Measurements from ENCODE around the gene TMEM72.

TMEM72 gene

GRCh38 chr10:44969854-44970253 is 58.7 kb downstream of the TMEM72 start:
- no peak for DNase-seq

- DNase-seq: no peak
These were observed 59.8 kb downstream of the TMEM72 start for GRCh38 chr10:44970812-44971395.

- DNase-seq: no peak
These were observed 60.3 kb downstream of the TMEM72 start for GRCh38 chr10:44971434-44971833.

DNA sequence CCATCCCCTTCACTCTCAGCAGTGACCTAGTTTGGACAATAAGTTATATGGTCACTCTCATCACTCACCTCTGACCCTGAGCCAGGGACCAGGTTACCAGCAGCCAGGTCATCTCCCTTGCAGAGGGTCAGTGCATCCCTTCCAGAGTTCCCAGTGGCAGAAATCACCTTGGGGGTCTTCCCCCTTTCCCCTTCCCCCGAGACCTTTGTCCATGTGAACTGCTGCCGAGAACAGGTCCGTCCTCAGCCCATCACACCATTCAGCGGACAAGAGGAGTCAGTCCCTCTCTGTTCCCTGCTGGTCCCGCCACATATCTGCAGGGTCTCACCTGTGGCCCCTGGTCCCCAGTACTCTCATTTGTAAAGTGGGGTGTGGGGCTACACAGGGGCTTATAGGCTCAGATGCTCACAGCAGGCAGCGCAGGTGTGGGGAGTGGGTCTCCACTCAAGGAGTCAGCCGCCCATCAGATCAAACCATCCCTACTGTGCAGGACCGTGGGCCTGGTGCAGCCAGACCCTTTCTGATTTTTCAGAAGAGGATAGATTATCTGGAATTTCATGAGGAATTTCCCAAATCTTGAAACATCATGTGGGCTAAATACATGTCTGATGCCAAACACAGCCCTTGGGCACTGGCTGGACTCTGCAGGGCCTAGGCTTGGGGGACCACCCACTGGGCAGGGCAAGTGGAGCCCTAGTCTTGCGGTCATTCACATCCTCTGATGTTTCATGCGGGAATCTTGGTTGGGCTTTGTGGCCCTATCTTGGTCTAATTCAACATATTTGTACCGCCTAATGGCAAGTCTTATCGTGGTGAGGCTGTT is 61.0 kb downstream of the TMEM72 start:
- DNase-seq: no peak

GRCh38 chr10:44972874-44973306 is 61.8 kb downstream of the TMEM72 start:
- no peak for DNase-seq

DNA sequence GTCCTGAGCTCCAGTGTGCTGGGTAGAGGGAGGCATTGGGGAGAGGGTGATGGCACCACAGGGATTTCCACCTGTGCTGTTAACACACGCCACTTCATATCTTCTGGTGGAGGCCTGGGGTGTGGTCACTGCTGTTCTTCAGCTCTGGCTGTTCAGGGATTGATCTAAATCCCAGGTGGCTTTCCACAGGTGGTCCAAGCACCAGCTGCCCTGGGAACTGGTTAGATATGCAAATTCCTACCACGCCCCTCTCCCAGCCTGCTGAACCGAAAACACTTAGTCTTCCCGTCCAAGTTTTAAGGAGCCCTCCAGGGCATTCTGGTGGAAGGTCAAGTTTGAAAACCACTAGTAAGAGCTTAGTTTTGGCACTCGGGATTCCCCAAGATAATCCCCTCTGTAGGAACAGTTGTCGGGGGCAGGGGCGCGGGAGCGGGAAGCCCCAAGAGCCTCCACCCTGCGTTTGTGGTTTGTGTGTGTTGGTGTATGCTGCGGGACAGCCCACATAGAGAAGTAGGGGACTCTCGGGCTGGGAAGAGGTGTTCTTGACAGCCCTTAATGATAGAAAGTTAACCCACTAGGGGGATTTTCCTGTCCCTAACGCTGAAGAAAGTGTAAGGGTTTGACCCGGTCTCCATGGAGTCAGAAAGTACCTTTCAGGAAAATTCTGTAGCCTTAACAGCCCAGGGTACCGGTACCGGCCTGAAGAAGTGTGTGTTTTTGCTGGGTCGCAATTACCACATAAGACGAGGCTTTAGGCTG is 62.4 kb downstream of the TMEM72 start:
- DNase-seq: no peak

- no peak for DNase-seq
These were observed 63.0 kb downstream of the TMEM72 start for GRCh38 chr10:44974082-44974627.

DNA sequence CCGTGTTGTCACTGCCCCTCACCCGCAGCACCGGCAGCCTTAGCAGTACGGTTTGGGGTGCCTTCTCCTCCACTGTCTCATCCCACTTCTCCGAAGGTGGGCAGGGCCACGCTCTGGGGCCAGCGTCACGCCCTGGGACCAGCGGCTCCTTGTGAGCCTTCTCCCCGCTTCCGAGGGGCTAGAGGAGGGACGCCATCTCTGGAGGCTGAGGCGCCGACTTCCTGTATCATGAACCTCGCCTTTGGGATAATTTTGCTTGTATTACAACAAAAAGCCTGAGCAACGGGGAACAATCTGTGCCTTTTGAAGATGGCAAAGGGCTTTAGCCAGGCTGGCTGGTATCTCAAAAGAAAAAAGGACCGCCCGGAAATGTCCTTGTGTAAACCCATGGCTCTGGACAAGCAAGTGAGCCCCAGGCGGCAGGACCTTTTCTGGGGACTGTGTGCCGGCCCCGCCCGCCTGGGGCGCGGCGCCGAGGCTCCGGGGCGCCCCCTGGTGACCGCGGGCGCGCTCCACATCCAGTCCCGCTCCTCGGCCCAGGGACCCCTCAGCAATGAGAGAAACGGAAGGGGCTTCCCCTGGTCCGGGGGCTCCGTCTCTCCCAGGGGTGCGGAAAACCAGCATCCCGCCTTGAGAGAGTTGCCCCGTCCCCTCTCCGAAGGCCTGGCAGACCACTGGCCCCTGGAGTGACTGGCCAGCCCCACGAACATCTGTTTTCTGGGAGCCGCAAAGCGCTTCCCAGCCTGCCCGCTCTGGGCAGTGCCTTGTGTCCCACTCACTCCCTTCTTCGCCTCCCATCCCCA is 63.7 kb downstream of the TMEM72 start:
- DNase-seq: peak; percentile 32 to 81 (median 52)

DNA sequence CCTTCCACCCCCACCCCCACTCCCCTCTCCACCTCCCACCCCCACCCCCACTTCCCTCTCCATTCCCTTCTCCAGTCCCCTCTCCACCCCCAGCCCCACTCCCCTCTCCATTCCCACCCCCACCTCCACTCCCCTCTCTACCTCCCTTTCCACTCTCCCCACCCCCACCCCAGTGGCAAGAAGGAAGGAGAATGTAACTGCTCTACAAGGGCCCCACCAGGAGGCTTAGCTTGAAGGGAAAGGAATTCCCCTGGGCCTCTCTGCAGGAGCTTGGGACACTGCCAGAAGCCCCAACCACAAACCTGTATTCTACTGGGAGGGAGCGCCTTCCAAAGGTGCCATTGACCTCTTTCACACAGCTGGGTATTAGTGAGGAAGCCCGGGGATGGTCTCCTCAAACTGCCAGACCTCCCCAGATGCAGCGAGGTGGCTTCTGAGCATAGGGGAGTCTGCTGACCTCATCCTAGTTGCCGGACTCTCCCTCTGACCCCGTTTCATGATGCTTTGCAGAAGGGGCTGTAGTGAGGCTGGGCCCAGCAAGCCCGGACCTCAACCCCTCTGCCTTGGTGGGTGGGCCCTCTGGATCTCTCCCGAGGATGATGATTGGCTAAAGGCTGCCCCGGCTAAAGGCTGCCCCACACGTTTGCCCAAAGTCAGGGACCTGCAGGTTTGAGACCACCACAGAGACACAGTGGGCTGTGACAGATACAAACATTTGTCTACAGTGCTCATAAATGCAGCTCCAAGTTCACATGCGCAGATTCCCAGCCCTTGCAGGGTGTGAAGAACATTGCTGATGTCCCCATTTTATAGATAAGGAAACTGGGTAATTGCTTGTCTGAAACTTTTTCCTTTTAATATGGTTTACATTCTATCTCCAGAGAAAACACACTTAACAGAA is 64.5 kb downstream of the TMEM72 start:
- no peak for DNase-seq

DNA sequence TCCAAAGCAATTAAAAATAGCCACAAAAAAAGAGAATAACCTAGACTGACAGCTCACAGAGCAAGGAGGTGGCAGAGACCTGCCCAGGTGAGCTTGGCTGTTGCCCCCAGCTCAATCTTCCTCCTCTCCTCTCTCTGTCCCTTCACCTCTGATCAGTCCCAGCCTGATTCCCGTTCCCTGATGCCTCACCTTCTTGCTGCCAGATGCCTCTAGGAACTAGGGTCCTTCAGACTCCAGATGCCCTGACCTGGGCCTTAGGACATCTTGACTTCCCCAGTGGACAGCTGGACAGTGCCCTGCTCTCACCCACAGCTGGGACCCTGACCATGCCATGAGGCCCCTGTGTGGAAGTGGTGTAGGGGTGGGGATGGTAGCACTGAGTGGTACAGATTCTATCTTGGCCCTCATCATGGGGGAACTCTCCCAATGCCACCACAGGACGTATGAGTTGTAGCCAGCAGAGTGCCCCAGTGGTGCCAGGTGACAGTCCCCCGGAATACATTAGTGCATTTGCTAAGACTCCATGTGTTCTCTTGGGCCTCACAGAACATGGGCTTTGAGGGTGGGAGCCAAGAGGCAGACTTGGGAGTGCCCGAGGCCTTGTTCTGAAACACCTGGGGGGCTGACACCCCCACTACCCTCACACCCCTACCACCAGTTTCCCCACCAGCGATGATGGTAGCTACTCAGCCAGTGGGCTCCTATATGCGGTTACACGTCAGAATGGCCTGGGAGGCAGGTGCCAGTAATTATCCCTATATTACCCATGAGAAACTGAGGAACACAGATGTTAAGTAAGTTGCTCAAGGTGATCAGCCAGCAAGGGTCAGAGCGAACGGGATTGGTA is 65.4 kb downstream of the TMEM72 start:
- DNase-seq: no peak

DNA sequence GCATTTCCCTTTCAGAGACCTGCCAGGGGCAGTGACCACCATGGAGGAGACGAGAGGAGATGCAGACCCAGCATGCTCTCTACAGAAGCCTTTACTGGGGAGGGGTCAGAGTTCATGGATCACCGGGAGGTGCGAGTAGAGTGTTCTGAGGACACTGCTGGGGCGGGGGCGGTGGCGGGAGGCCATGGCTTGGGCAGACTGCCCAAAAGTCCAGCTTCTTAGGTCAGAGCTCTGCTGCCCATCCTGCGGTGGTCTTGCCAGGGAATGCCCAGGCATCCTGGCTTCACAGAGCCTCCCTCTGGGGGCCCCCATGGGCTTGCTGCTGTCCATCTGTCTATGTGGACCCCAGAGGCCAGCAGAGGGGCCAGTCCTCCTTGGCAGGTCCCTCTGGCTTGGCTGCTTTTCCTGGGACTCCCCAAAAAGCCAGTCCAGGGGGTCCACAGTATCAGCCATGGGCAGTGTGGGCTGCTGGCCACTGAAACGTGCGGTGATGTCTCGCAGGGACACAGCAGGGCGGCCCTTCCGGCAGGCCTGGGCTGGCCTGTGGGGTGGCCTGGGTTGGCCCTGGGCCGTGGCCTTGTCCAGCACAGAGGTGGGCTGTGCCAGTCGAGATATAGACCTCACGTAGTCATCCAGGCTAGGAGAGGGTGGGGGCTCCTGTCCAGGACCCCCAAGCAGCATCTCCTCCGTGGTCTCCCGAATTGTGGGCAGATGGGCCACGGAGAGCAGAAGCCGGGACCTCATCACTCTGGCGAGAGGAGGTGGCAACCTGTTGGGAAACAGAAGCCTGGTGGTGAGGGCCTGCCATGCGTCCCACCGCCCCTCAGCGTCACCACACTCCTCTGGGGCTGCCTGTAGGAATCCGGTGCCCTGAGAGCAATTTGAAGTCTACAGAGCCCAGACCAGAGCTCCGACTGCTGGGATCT is 66.4 kb downstream of the TMEM72 start:
- DNase-seq: no peak

GRCh38 chr10:44978213-44978569 is 67.1 kb downstream of the TMEM72 start:
- no peak for DNase-seq

DNA sequence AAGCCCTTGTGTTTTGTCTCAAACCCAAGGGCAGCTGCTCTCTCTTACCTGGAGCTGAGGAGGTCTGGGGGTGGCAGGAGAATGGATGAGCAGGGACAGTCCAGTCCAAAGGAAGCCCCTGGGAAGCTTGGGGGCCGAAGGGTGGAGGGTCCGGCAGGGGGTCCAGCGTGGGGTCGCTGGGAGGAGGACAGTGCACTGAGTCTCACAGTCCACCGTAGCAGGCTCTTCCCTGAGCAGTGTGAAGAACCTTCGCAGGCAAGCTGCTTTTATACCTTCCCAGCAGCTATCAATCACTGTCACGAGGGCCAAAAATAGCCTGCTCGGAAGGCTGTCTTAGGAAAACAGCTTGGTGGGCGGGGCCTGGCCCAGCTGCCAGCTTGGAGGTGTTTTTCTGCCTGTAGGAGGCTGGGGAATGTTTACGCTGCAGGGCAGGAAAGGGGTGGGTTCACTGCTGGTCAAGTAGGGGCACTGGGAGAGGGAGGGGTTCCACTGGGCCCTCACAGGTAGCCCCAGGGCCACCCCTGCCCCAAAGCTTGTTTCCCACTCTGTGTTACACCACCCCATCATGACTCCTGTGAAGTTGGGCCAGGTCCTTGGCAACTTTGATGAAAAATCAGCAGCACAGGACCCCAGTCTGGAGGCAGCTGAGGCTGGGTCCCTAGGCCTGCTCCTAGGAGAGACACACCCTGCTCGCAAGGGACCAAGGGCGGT is 67.6 kb downstream of the TMEM72 start, which contains the start of gene DEPP1:
DEPP1 (minus strand) TSS at position 240 of the 711 bp plus-strand sequence. CDS start 779 bp downstream, outside the sequence.
- peak in 4 of 6 experiments; percentile 9 to 36 (median 15) for DNase-seq

DNA sequence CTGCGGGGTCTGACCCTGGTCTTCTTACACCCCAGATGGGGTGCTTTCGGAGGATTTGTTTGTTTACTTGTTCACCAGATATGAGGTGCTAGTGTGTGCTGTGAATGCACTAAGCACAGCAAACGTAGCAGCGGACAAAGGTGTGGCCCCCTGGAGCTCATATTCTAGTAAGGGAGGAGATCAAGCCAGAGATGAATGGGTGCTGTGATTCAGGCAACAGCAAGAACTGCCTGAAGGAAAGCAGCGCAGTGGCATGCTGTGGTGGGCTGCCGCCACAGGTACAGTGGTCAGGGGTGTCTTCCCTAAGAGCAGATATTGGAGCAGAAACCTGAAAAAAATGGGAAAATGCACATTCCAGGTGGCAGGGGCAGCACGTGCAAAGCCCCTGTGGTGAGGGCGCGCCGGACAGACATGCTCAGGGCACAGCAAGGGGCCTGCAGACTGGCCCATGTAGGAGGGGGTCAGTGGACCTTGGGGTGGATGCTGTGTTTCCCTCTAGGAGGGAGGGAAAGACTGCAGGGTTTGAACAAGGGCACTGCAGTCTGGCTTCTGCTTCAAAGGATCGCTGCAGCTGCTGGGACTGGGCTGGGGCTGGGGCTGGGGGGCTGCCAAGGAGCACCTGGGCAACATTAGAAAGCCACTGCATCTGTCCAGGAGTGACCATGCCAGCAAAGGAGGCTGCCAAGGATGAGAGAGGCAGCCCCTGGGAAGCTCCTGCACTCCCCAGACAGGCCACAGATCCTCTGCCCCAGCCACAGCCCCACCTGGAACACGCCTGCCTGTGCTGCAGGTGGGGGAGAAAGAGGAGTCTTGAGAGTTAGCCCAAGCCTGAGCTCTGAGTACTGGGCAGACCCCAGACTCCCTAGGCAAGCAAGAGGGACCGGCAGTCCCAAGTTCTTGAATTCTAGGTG is 68.4 kb downstream of the TMEM72 start:
- no peak for DNase-seq

- DNase-seq: no peak
These were observed 69.4 kb downstream of the TMEM72 start for GRCh38 chr10:44980309-44981171.

Data from stimulated activated naive CD4-positive, alpha-beta T cell (primary cell).